Activated CD4-positive, alpha-beta T cell treated with anti-CD3 and anti-CD28 coated beads for 36 hours (primary cell): ENCODE measurements around the gene TMEM235. TPM values are rescaled to one million over a fixed set of nuclear protein-coding genes. Genes with fewer than 3 reads are reported as not detected.

Source experiments
- ATAC-seq: fragments of 200-7000 bp; cut with Tn5 transposase; one replicate; pipeline ENCODE4 v1.10.0; 2021; ENCODE audit warnings: mild to moderate bottlenecking, moderate library complexity
- CTCF ChIA-PET: fragments of 350-600 bp; sonication (Branson Sonifier 250); formaldehyde crosslinking; loops from one replicate; lab custom pipeline; 2021; ENCODE audit warnings: antibody characterized with exemption; lab: Charles Lee
- POLR2A ChIA-PET: fragments of 350-600 bp; sonication (Branson Sonifier 250); formaldehyde crosslinking; loops from one replicate; lab custom pipeline; 2021; ENCODE audit warnings: antibody characterized with exemption, inconsistent platforms; lab: Charles Lee
- DNase-seq: peaks from one replicate; pipeline ENCODE4 v3.0.0-alpha.2; 2020
- H3K27ac Mint-ChIP-seq: one replicate; pipeline ENCODE4 v1.8.0; 2021; ENCODE audit warnings: mixed read lengths
- H3K27me3 Mint-ChIP-seq: one replicate; pipeline ENCODE4 v1.8.0; 2021; ENCODE audit warnings: mixed read lengths
- H3K36me3 Mint-ChIP-seq: one replicate; pipeline ENCODE4 v1.8.0; 2021; ENCODE audit warnings: low read depth, mixed read lengths
- H3K4me1 Mint-ChIP-seq: one replicate; pipeline ENCODE4 v1.8.0; 2021; ENCODE audit warnings: mixed read lengths
- H3K4me3 Mint-ChIP-seq: one replicate; pipeline ENCODE4 v1.8.0; 2021; ENCODE audit warnings: mild to moderate bottlenecking, moderate library complexity, mixed read lengths
- H3K9me3 Mint-ChIP-seq: one replicate; pipeline ENCODE4 v1.8.0; 2021; ENCODE audit warnings: low read depth, mixed read lengths
- intact Hi-C, 2 experiments: fragments of 100-400 bp; cut with DNase I in 1 of 2; cut with micrococcal nuclease in 1 of 2; formaldehyde crosslinking; loops; one replicate each; pipeline versions ENCODE4 v1.14.2 to v1.15.1; 2022 to 2024; cut with DNase I, micrococcal nuclease
- total RNA-seq, 2 experiments: library from RNA; stranded (reverse); gene quantifications; one replicate each; pipeline ENCODE4 v1.2.3, GENCODE V29; 2021

The TMEM235 gene
- total RNA-seq, 2 experiments from 2014 or later, result not detected

DNA sequence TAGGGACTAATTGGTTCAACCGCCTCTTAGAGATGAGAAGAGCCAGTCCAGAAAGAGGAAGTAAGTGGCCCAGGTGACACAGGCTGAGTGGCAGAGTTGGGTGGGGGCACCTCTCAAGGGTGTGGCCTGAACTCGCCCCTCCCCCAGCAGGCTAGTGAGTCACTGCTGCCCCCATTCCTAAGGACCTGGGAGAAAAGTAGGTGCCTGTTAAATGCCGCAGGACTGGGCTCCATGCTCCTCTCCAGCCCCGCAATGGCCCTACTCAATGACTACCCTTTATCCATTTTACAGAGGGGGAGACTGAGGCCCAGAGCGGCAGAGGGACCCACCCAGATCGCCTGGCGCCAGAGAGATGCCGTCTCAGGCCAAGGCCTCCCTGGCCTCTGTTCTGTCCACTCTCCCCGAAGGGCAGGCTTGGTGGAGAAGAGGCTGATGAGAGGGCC, 8.1 kb downstream of the TMEM235 start:
- intact Hi-C loops, result no loop called here
- H3K9me3 Mint-ChIP-seq, result no peaks in the 10 kb centered on the region
- peaks cover 1% of the 10 kb centered on the region for H3K27me3 Mint-ChIP-seq
- ATAC-seq (no peak), DNase-seq (no peak)
- H3K4me3 Mint-ChIP-seq, result no peak overlapping the region
- POLR2A ChIA-PET, result no interaction called here
- no peaks in the 10 kb centered on the region for H3K36me3 Mint-ChIP-seq
- no peaks in the 10 kb centered on the region for H3K4me1 Mint-ChIP-seq
- no peak overlapping the region for H3K27ac Mint-ChIP-seq
- CTCF ChIA-PET, result interaction anchor here (1.3 kb wide), 1 partner anchor 12 kb away, joined by 5 read pairs; no protein-coding TSS in a partner anchor

- H3K36me3 Mint-ChIP-seq, result no peaks in the 10 kb centered on the region
- ATAC-seq, result no peak
- POLR2A ChIA-PET, result no interaction called here
- no peak overlapping the region for H3K4me3 Mint-ChIP-seq
- no peaks in the 10 kb centered on the region for H3K27me3 Mint-ChIP-seq
- no peak overlapping the region for H3K27ac Mint-ChIP-seq
- H3K9me3 Mint-ChIP-seq, result no peaks in the 10 kb centered on the region
- H3K4me1 Mint-ChIP-seq, result no peaks in the 10 kb centered on the region
- CTCF ChIA-PET, result interaction anchor here (0.6 to 1.9 kb wide), 2 partner anchors 12 to 168 kb away, joined by 3 to 6 read pairs; no protein-coding TSS in a partner anchor
- intact Hi-C loops, result no loop called here
- no peak for DNase-seq
These were observed 8.7 kb downstream of the TMEM235 start for GRCh38 chr17:78240012-78240655.

DNA sequence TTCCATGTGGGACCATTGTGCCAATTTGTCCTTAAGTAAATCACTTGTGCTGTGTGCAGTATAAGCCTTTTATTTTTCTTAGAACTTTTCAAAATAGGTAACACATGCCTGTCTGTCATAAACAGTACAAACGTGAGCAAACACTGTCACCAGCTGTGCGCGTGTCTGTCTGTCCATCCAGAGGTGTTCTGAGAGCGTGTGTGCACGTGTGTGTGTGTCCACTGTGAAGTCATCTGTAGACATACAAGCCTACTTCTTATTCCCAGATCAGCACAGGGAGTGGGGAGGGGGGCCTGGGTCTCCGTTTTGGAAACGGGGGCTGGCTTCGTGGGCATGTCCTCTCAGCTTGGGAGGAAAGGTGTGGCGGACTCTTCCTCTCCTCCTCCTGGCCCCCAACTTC, 9.4 kb downstream of the TMEM235 start:
- ATAC-seq (no peak), DNase-seq (no peak)
- ChIA-PET CTCF (interaction anchor here (1.9 kb wide), 1 partner anchor 11 kb away, joined by 6 read pairs; no protein-coding TSS in a partner anchor), POLR2A (no interaction called here)
- H3K4me3 Mint-ChIP-seq, result no peak overlapping the region
- no peaks in the 10 kb centered on the region for H3K27me3 Mint-ChIP-seq
- intact Hi-C loops, result no loop called here
- H3K36me3 Mint-ChIP-seq, result no peaks in the 10 kb centered on the region
- no peaks in the 10 kb centered on the region for H3K9me3 Mint-ChIP-seq
- no peak overlapping the region for H3K27ac Mint-ChIP-seq
- H3K4me1 Mint-ChIP-seq, result no peaks in the 10 kb centered on the region

DNA sequence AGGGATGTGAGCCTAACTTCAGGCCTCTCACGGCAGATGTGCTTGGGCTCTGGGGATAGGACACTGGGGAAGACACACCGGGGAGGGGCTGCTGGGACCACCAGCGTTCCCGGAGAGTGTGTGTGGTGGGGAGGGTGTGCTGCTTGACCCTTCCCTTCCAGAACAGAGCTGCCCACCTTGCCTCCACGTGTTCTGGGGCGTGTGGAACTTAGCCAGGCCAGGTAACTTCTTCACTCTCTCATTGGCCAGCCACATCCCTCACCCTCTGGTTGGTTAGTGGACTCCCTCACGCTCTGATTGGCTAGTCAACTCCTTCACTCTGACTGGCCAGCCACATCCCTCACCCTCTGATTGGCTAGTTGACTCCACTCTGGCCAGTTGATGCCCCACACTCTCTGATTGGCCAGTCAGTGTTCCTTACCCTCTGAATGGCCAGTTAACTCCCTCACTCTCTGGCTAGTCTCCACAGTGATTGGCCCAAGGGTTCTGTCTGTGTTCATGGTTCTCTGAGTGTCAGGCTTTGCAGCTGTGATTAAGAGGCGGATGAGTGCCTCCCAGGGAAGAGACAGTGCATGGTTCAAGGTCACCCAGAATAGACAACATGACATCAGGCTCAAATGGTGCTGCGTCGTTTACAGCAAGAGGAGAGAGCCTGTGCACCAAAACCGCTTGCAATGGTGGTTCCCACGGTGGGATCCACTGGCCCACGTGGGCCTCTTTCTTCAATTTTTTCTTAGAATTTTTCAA, 10.0 kb downstream of the TMEM235 start:
- Mint-ChIP-seq H3K27ac (no peak overlapping the region), H3K9me3 (no peaks in the 10 kb centered on the region), H3K36me3 (no peaks in the 10 kb centered on the region), H3K27me3 (no peaks in the 10 kb centered on the region), H3K4me1 (no peaks in the 10 kb centered on the region), H3K4me3 (no peak overlapping the region)
- ATAC-seq (peak; percentile 70), DNase-seq (no peak)
- CTCF ChIA-PET, result interaction anchor here (1.9 kb wide), 1 partner anchor 10 kb away, joined by 6 read pairs; no protein-coding TSS in a partner anchor
- POLR2A ChIA-PET, result no interaction called here
- intact Hi-C loops, result no loop called here

DNA sequence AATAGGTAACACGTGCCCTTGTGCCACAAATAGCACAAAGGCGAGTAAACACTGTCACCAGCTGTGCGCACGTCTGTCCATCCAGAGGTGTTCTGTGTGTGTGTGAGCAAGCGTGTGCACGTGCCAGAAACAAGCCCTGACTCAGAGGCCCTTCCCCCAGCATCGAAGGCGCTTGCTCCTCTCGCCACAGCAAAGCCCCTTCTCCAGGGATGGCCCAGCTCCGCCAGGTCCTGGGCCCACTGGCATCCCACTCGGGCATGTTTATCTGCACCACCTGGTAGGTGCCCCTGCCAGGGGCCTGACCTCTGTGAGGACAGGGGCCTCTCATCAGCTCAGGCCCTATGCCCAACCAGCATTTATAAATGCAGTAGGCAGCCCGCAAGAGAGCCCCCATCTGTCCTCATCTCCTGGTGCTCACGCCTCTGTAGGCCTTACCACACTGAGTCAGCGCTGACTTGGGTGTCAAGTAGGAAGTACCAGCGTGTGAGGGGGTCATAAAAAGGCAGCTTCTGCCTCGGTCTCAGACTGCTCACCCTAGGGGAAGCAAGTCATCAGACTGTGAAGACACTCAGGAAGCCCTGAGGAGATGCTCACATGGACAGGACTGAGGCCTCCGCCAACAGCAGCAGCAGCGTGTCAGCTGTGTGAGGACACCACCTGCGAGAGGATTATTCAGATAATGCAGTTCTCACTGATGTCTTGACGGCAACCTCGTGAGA, 10.8 kb downstream of the TMEM235 start:
- no peaks in the 10 kb centered on the region for H3K4me1 Mint-ChIP-seq
- H3K4me3 Mint-ChIP-seq, result no peak overlapping the region
- ChIA-PET POLR2A (no interaction called here), CTCF (interaction anchor here (0.6 to 1.9 kb wide), 3 partner anchors 8 to 66 kb away, joined by 3 to 6 read pairs (median 4); no protein-coding TSS in a partner anchor)
- intact Hi-C loops, result no loop called here
- H3K9me3 Mint-ChIP-seq, result no peaks in the 10 kb centered on the region
- no peaks in the 10 kb centered on the region for H3K36me3 Mint-ChIP-seq
- DNase-seq, result no peak
- H3K27ac Mint-ChIP-seq, result no peak overlapping the region
- peak; percentile 50 for ATAC-seq
- H3K27me3 Mint-ChIP-seq, result no peaks in the 10 kb centered on the region

DNA sequence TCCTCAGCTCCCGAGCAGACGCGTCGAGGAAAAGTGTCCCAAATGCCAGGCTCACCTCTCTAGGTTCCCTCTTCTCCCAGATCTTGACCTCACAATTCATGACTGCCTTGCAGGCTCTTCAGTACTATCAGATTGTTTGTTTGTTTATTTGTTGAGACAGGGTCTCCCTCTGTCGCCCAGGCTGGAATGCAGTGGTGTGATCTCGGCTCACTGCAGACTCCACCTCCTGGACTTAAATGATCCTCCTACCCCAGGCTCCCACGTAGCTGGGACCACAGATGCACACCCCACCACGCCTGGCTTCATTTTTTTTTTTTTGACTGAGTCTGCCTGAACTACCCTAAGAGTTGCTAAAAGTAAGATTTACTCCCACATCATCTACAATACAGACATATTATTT, 15.9 kb downstream of the TMEM235 start:
- Mint-ChIP-seq H3K4me3 (no peak overlapping the region), H3K27ac (no peak overlapping the region), H3K27me3 (no peaks in the 10 kb centered on the region), H3K9me3 (no peaks in the 10 kb centered on the region), H3K36me3 (no peaks in the 10 kb centered on the region), H3K4me1 (peaks cover 19% of the 10 kb centered on the region)
- ATAC-seq (no peak), DNase-seq (no peak)
- ChIA-PET POLR2A (no interaction called here), CTCF (no interaction called here)
- intact Hi-C loops, result no loop called here

DNA sequence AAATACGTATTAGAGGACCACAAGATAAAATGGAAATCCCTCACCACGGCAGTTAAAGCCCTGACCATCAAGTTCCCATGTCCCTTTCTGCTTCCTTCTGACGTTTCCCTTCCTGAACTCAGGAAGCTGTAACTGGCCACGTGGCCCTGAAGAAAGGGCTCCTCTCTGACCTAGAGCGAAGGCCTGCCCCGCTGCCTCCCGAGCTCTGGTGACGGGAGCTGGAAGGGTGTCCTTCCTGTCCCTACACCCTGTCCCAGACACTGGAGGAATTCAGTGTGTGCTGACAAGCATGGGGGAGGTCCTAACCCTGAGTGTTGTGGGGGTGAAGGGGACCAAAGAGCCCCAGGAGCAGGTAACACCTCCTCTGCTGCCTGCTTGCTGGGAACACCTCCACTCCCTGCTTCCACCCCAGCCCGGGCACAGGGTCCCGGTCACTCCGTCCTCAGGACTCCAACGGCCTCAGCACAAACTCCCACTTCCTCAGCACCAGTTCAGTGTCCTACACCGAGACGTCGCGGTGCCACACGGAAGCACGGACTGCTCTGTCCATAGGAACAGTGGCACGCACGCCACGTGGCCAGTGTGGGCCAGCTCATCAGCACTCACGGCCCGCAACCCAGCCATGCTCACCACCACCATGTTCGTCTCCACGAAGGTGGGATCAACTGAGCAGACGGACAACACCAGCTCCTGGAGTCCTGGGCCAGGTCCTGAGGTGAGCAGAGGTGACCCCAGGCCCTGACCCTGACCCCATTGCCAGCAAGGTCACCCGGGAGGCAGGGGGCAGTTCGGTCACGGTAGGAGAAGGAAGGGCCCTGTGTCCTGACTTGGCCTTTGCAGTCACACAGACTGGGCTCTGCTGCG, 16.9 kb downstream of the TMEM235 start:
- no peak overlapping the region for H3K4me3 Mint-ChIP-seq
- no peak overlapping the region for H3K27ac Mint-ChIP-seq
- peaks cover 29% of the 10 kb centered on the region for H3K4me1 Mint-ChIP-seq
- DNase-seq (no peak), ATAC-seq (no peak)
- ChIA-PET POLR2A (no interaction called here), CTCF (interaction anchor here (0.6 to 4.3 kb wide), 5 partner anchors 46 to 517 kb away, joined by 3 to 24 read pairs (median 3); no protein-coding TSS in a partner anchor)
- H3K27me3 Mint-ChIP-seq, result no peaks in the 10 kb centered on the region
- intact Hi-C loops, result no loop called here
- H3K36me3 Mint-ChIP-seq, result no peaks in the 10 kb centered on the region
- no peaks in the 10 kb centered on the region for H3K9me3 Mint-ChIP-seq

DNA sequence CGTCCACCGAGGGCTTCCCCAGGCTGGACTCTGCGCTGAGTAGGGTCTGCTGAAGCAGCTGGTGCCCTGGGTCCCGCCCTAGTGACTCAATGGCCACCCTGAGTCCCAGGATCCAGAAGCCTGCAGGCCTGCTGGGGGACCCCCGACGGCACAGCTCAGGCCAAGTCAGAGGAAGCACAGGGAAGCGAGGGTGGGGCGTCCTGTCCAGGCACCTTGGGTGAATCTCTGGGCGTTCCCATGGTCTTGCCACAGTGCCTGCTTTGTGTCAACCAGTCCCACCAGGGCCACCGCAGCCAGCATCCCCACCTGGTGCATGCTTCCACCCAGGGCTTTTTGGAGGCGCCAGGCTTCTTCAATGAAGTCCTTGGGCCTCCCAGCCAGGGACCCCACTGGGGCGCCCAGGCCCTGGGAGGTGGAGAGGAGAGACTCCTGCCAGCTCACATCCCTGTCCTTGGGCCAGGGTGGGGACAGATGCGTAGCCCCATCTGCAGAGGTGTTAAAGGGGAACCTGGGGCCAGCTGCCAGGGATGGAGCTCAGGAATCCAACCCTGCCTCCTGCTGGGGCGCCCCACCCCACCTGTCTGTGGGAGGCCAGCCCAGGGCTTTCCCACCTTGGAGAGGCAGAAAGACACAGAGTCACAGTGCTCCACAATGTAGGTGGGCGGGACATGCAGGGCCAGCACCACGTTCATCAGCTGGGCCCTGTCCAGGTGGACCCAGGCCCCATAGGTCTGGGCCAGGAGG, 17.8 kb downstream of the TMEM235 start:
- Mint-ChIP-seq H3K4me3 (no peak overlapping the region), H3K4me1 (peaks cover 32% of the 10 kb centered on the region), H3K36me3 (no peaks in the 10 kb centered on the region), H3K9me3 (no peaks in the 10 kb centered on the region), H3K27ac (no peak overlapping the region), H3K27me3 (no peaks in the 10 kb centered on the region)
- ATAC-seq, result no peak
- intact Hi-C loops, result no loop called here
- DNase-seq, result no peak
- POLR2A ChIA-PET, result interaction anchor here (1.5 kb wide), 1 partner anchor 111 kb away, joined by 4 read pairs; the partner anchor contains the start of gene SOCS3
- CTCF ChIA-PET, result interaction anchor here (0.6 to 4.3 kb wide), 10 partner anchors 10 to 516 kb away, joined by 3 to 24 read pairs (median 3); no protein-coding TSS in a partner anchor

- H3K36me3 Mint-ChIP-seq, result no peaks in the 10 kb centered on the region
- H3K4me1 Mint-ChIP-seq, result peaks cover 36% of the 10 kb centered on the region
- CTCF ChIA-PET, result interaction anchor here (0.5 to 4.3 kb wide), 26 partner anchors 7 to 516 kb away, joined by 3 to 24 read pairs (median 4); partner anchors contain the start of gene TMEM235
- no peaks in the 10 kb centered on the region for H3K27me3 Mint-ChIP-seq
- H3K9me3 Mint-ChIP-seq, result no peaks in the 10 kb centered on the region
- ATAC-seq, result no peak
- POLR2A ChIA-PET, result interaction anchor here (1.5 kb wide), 1 partner anchor 110 kb away, joined by 4 read pairs; the partner anchor contains the start of gene SOCS3
- intact Hi-C loops, result loop anchor here (2.0 to 5.0 kb wide), 4 partner anchors 107 to 173 kb away; partner anchors contain the start of gene TMC8 (in 1 of the 2)
- no peak overlapping the region for H3K27ac Mint-ChIP-seq
- DNase-seq, result no peak
- H3K4me3 Mint-ChIP-seq, result no peak overlapping the region
These were observed 18.7 kb downstream of the TMEM235 start for GRCh38 chr17:78249818-78250806.
